Esophagus muscularis mucosa (tissue), 3 donors: ENCODE results near the gene NKPD1.

ENCODE experiments used
- CTCF ChIP-seq, 3 experiments: fragments of 200-600 bp in 2 of 3; fragments of 450-650 bp in 1 of 3; sonication (generic) in 2 of 3; IDR thresholded peaks; one replicate each; pipeline ENCODE4 v1.5.1; 2017 to 2019; ENCODE audit warnings: antibody characterized with exemption in 3 of 3, mild to moderate bottlenecking in 2 of 3, moderate library complexity in 1 of 3
- POLR2A ChIP-seq: fragments of 450-650 bp; IDR thresholded peaks from one replicate; pipeline ENCODE4 v1.6.1; 2017; ENCODE audit warnings: antibody characterized with exemption, moderate library complexity, mild to moderate bottlenecking, low read depth
- POLR2AphosphoS5 ChIP-seq, 2 donors: sonication (generic); formaldehyde crosslinking; IDR thresholded peaks; one replicate each; pipeline ENCODE4 v1.6.1; 2017; ENCODE audit warnings: antibody characterized with exemption in 2 of 2

GRCh38 chr19:45128146-45128545, 32.6 kb downstream of the NKPD1 start:
- no peak for TF ChIP-seq POLR2A
- TF ChIP-seq CTCF (IDR thresholded peaks at IDR 0.05): no peak
- no peak for TF ChIP-seq POLR2AphosphoS5 (IDR thresholded peaks at IDR 0.05)
